Stimulated activated CD8-positive, alpha-beta memory T cell treated with anti-CD3 and anti-CD28 coated beads, Interleukin-15, amount 100 ng/mL, for 24 hours (primary cell): ENCODE measurements around the gene OR4C13.
"Not testable (repeated sequence)": the region's sequence is repeated elsewhere in the genome, so short reads cannot be mapped to it uniquely, and the experiment has no call there.

Experiments used
- DNase-seq: peaks from one replicate; pipeline ENCODE4 v3.0.0-alpha.2; 2020; ENCODE audit warnings: low read depth

OR4C13 gene

DNA sequence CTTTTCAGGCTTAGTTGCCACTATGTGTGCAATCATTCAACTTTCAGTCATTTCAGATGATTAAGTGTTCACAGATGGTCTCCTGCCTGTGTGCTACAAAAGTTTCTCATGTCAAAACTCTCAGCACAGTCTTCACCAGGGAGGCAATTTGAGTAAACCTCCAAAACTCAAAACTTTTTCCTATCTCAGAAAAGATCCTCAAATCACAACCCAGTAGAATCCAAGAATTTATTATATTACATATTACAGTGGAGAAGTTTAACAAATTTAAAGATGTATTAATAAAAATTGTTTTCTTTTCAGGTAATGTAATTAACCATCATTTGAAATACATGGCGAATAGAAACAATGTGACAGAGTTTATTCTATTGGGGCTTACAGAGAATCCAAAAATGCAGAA lies at the start of gene OR4C13:
Gene OR4C13, plus strand, starts transcription at position 301 of the 400 bp plus-strand sequence. Its CDS starts 32 bp downstream, at position 333.
- no peak for DNase-seq

- DNase-seq = not testable (repeated sequence)
Observed at GRCh38 chr11:49911516-49911915, 40.7 kb upstream of the OR4C13 start.

GRCh38 chr11:49948701-49949100 lies 3.5 kb upstream of the OR4C13 start:
- not testable (repeated sequence) for DNase-seq

GRCh38 chr11:49973439-49973838 lies 21.2 kb downstream of the OR4C13 start:
- DNase-seq = not testable (repeated sequence)

- DNase-seq = not testable (repeated sequence)
Observed at GRCh38 chr11:49982435-49982834, 30.2 kb downstream of the OR4C13 start, which contains the start of gene OR4C12. TSS of gene OR4C12 (minus strand) at chr11:49982535. CDS start at chr11:49982501, 34 bp downstream.

DNA sequence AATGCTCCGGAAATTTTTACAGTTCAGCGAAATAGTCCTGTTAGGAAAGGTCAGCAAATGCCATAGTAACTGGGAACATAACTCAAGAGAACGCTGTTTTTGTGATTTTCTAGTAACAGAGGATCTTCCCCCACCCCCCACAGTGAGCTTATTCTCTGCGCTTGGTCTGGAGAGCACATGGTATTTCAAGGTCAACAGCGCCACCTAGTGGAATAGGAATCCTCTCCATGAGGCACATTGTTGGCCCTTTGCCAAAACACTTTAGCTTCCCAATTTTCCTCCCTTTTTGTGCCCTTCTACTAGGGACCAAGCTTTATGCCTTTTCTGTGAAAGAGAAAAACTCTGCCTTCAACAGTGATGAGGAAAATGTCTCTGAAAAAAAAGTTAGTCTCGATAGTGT lies 43.4 kb downstream of the OR4C13 start:
- DNase-seq = no peak
